GM19467 (cell line): ENCODE measurements around the gene CDS1.
"Not testable (repeated sequence)": the region's sequence is repeated elsewhere in the genome, so short reads cannot be mapped to it uniquely, and the experiment has no call there.

Experiments used
- ATAC-seq: cut with Tn5 transposase; IDR thresholded peaks from one replicate; pipeline ENCODE4 v1.9.1; 2021; ENCODE audit warnings: mild to moderate bottlenecking, moderate library complexity; ENCODE audit not compliant: unreplicated experiment

The CDS1 gene

DNA sequence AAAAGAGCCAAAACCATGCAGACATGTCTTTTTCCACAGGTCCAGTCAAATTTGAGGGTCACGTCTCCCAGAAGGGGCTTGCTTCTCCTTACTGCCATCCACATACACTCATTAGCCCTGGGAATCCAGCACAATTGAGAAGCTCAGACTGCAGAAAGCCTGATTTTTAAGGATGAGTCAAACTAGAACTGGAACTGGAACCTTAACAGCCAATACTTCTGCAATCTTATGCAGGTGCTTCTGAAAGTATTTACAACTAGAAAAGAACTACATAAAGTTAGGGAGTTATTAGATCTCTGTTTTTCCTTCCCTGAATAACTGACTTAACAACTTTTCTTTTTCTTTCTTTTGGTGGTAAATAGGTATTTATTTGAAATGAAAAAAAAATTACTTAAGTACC, 86.3 kb downstream of the CDS1 start:
- no peak for ATAC-seq

DNA sequence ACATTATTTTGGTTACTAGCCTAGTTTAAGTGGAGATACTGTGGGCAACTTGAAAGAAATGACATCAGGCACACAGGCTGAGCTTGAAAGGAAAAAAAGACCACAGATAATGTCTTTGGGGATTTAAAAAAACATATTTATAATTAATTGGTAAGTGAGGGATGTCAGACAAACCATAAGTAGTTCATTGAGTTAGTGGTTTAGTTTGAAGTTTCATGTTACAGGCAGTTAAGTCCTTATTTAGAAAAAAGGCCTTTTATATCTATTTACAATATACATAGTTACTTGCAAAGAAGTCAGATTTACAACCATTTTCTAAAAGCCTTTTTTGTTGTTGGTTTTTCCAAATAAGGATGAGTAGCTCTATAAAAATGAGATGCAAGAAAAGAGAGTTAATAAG, 89.2 kb downstream of the CDS1 start:
- ATAC-seq, result no peak

GRCh38 chr4:84673475-84674240, 90.7 kb downstream of the CDS1 start:
- ATAC-seq, result no peak

DNA sequence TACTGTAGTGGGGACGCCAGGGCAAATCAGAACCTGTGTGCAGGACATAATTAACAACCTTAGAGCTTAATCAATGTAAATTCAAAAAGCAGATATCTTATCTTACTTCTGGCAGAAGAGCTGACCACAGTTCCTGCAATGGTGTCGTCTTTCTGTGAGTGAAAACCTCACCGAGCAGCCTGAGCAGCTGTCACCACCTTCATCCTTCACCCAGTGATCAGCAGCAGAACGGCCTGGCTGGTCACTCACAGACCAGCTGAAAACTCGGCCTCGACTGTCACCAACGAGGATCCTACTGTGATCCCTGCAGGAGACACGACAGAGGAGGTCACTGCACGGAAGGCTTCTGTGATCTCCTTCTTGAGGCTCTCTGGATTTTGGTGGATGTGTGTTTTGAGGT, 94.2 kb downstream of the CDS1 start:
- ATAC-seq, result no peak

DNA sequence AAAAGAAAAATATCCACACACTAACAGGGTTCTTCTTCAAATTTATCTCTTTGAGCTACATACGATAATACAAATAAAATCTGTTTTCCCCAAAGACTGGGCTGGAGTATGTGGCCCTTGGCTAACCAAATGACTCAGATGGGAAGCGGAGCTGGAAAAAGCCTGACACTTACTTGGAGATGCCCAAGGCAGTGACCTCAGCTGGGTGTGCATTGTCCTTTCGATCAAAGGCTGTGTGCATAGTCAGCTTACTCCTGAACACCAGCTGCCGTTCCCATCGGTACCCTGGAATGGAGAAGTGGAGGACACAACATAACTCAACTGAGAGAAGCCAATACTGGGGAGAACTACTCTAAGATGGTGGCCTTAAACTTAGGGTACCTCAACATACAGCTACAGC, 95.1 kb downstream of the CDS1 start:
- ATAC-seq, result no peak

GRCh38 chr4:84678976-84679744, 96.2 kb downstream of the CDS1 start:
- no peak for ATAC-seq

- ATAC-seq, result no peak
These were observed 98.0 kb downstream of the CDS1 start for GRCh38 chr4:84680956-84681355.

DNA sequence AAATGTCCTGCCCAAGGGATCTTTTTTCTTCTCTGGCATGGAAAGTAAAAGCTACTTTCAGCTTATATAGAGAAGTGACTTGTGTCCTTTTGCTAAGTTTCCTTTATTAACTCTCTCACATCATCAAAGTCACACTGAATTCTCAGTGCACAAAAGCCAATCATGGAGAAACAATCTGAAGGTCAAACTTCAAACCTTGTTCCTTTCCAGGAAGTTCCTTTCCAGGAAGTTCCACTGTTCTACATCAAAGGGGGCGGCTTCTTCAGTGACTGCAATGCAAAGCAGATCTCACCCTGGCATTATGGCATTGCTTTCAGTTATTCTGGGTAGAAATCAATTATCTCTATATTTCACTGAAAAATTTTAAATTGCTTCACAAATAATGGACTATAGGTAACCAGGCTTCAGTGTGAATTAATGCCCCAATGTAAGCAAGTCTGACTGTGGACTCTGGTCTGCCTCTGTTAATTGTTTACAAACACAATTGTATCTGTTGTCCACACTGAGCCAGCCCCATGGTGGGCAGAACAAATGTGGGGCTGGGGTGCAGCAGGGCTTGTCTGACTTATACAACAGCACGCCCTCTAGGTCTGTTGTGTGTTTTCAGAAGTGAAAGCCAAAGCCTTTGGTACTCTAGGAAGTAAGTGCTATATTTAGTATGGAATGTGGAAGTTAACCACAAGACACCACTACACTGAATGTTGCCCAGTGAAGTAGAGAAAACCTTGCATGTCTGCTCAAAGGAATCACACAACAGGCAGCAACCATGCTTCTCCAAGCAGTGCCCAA, 98.8 kb downstream of the CDS1 start:
- no peak for ATAC-seq

DNA sequence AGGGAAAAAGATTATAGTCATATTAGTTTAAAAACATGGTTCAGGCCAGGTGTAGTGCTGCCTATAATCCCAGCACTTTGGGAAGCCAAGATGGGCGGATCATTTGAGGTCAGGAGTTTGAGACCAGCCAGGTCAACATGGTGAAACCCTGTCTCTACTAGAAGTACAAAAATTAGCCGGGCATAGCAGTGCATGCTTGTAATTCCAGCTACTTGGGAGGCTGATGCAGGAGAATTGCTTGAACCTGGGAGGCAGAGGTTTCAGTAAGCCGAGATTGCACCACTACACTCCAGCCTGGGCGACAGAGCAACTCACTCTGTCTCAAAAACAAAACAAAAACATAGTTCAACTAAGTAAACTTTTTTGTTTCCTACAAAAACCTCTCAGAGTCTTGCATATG, 99.7 kb downstream of the CDS1 start:
- ATAC-seq, result not testable (repeated sequence)

DNA sequence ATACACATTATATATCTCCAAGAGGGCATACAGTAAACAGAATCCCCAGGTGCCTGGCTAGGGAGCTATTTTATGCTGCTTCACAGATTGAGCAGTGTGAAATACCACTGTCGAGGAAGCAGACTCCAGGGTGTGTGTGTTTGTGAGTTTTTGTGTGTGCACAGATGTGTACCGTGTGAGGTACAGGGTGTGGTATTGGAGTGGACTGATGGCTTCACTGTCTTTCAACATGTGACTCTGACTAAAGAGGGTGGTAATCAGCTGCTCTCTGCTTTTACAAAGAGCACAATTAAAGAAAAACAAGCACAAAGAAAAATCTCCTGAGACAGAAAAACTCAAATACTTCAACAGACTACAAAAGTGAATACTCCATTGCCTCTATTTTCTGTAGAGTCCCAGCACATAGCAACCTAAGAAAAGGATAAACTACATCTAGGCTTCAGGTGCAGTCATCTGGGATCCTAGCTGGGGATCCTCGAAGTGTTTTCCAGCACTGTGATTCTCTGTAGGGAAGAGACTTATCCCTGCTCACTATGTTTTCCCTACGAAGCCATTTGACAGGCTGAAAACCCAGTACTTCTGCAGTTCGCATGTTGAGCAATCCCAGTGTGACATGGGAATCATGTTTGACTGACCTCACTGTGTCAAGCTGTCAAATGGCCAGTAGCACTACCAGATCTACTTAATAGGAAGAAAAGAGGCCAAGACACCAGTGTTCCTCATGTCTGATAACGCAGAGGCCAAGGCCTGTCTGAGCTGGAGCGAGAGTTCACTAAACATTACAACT, 100.3 kb downstream of the CDS1 start:
- ATAC-seq, result no peak

DNA sequence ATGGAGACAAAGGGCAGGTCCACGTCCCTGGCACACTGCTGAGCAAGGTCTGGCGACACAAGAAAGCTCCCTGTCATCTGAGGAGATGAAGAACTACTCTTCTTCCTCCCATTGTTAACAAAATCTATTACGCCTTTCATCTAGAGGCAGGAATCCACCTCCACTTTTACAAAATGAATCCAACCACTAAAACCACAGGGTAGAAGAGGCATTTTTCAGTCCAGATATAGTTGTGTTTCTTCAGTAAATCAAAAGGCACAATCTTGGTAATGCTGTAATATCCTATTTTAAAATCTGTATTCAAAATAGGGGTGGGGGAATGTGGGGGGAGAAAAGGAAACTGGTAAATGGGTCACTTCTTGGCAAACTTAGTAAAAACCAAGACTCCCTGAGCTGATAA, 101.4 kb downstream of the CDS1 start:
- ATAC-seq, result no peak

DNA sequence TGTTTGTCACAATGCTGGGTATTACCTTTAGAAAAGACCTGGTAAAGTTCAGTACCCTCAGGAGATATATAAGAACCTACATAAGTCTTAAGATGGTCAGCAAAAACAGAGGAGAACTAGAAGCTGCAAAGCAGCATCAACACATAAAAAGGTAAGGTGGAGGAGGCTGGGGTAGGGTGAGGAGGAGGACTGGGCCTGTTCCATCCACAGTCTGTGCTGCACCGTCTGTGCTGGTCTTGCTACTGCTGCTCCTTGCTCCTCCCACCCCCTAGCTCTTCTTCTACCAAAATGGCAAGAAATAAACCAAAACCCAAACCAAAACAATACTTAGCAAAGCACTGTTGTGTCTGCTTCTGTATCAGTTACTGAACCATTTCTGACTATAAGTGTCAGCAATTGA, 102.2 kb downstream of the CDS1 start:
- no peak for ATAC-seq

DNA sequence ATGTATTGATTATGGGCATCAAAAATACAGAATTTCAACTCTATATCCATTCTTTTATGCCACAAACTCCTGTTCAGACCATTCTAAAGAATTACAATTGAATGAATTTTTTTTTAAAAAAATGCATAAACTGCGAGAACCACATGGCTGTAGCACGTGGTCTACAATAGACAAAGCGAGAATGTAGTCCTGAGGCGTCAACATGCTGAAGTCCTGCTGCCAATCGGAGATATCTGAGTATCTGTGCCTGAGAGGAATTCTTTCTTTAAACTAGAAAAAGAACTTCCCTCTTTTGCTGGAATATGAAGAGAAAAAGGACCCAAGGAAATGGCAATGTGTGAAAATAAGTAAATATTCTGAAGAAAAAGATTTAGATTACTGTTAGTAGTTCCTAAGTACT, 105.7 kb downstream of the CDS1 start:
- ATAC-seq, result no peak

DNA sequence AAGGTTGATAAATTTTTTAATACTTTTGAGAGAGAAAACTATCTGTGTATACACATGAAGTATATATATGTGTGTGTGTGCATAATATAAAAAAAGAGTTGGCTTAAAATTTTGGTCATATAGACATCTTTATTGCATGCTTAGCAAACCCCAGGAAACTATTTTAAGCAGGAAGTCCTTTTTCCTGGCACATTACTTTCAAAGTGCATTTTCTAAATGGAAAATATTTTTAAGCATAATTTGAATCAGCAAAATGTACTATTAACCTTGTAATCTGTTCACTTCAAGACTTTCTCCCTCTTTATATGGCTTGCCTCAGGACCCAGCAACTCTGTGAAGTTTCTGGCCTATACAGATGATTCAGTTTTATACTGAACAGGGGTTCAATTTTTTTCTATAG, 106.3 kb downstream of the CDS1 start:
- no peak for ATAC-seq

GRCh38 chr4:84690481-84690880, 107.6 kb downstream of the CDS1 start:
- ATAC-seq, result no peak

GRCh38 chr4:84691170-84691691, 108.3 kb downstream of the CDS1 start:
- no peak for ATAC-seq

GRCh38 chr4:84691800-84692199, 108.9 kb downstream of the CDS1 start:
- ATAC-seq, result no peak

DNA sequence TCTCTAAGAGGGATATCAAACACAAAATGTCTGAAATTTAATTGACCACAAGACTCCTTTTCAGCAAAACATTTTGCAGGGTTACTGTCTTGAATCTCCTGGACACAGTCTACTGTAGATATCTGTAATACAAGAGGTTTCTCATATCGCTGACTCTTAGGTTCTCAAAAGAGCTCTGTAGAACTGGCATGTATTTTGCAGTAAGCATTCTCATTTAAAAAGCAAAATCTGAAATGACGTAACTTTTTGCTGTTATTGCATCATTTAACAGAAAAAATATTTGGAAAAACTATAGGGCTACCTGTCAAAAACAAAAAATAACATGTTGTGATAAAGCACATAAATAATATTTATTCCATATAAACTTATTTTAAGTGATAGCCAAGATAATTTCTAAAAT, 114.2 kb downstream of the CDS1 start:
- ATAC-seq, result no peak

GRCh38 chr4:84697615-84698201, 114.8 kb downstream of the CDS1 start:
- ATAC-seq, result no peak

- ATAC-seq, result no peak
These were observed 116.2 kb downstream of the CDS1 start for GRCh38 chr4:84699001-84699671.
